Nephron progenitor cell (in vitro differentiated cells): Measurements from ENCODE around the gene STAT5B.
"Not testable (repeated sequence)": the region's sequence is repeated elsewhere in the genome, so short reads cannot be mapped to it uniquely, and the experiment has no call there.

Source experiments
- DNase-seq: peaks from one replicate; pipeline ENCODE4 v3.0.0; 2021
- H3K27ac Mint-ChIP-seq: 2 replicates; pipeline ENCODE4 v1.8.0; 2021; ENCODE audit warnings: mild to moderate bottlenecking, moderate library complexity, mixed read lengths
- H3K27me3 Mint-ChIP-seq: 2 replicates; pipeline ENCODE4 v1.8.0; 2021; ENCODE audit warnings: mild to moderate bottlenecking, low read depth, mixed read lengths; ENCODE audit not compliant: poor library complexity
- H3K36me3 Mint-ChIP-seq: 2 replicates; pipeline ENCODE4 v1.8.0; 2021; ENCODE audit warnings: low read depth, mixed read lengths
- H3K4me1 Mint-ChIP-seq: 2 replicates; pipeline ENCODE4 v1.8.0; 2021; ENCODE audit warnings: mixed read lengths
- H3K4me3 Mint-ChIP-seq: 2 replicates; pipeline ENCODE4 v1.8.0; 2021; ENCODE audit warnings: mild to moderate bottlenecking, moderate library complexity, mixed read lengths
- H3K9me3 Mint-ChIP-seq: 2 replicates; pipeline ENCODE4 v1.8.0; 2021; ENCODE audit warnings: mild to moderate bottlenecking, moderate library complexity, mixed read lengths
- CTCF ChIP-seq: fragments of 200-600 bp; sonication (generic); IDR thresholded peaks from 2 replicates; pipeline ENCODE4 v1.5.0; 2021; ENCODE audit warnings: antibody characterized with exemption

Gene STAT5B

GRCh38 chr17:42240201-42240600, 36.0 kb downstream of the STAT5B start:
- Mint-ChIP-seq H3K4me1 (peaks cover 18% of the 10 kb centered on the region), H3K27ac (no peak overlapping the region), H3K27me3 (peaks cover 4% of the 10 kb centered on the region), H3K36me3 (no peaks in the 10 kb centered on the region), H3K9me3 (no peaks in the 10 kb centered on the region), H3K4me3 (no peak overlapping the region)
- DNase-seq, result no peak
- no peak for TF ChIP-seq CTCF

DNA sequence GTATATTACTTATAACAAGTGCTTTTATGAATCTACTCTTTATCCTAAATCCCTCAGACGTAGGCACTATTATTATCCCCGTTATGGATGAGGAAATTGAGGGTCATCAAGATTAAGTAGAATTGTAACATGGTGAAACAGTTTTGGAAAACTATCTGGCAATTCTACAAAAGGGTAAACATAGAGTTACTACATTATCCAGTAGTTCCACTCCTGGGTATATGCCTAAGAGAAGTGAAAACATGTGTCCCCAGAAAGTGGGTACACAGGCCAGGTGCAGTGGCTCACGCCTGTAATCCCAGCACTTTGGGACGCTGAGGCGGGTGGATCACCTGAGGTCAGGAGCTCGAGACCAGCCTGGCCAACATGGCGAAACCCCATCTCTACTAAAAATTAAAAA, 36.6 kb downstream of the STAT5B start:
- H3K4me1 Mint-ChIP-seq, result peaks cover 18% of the 10 kb centered on the region
- H3K9me3 Mint-ChIP-seq, H3K4me3 Mint-ChIP-seq, H3K27me3 Mint-ChIP-seq, DNase-seq, H3K36me3 Mint-ChIP-seq, H3K27ac Mint-ChIP-seq: not testable (repeated sequence)

DNA sequence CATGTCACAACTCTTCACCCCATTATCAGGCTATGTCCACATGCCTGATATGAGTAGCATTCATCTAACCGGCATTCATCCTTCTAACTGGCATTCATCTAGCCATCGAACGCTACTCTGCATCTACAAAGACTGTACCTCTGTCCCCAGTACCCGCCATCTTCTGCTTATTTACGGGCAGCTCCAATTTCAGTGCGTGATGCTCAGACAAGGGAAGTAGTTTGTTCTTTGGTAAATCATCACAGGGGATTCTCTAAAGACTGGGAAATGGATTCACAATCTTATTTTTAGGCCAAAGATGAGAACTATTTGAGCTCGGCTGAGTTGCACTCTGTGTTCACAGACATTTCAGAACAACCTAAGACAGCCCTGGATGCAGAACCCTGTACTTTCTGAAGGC, 39.4 kb downstream of the STAT5B start:
- Mint-ChIP-seq H3K36me3 (no peaks in the 10 kb centered on the region), H3K9me3 (no peaks in the 10 kb centered on the region), H3K27ac (peak overlapping the region; percentile 37), H3K27me3 (peaks cover 4% of the 10 kb centered on the region), H3K4me1 (peaks cover 12% of the 10 kb centered on the region), H3K4me3 (no peak overlapping the region)
- DNase-seq, result no peak
- no peak for TF ChIP-seq CTCF

GRCh38 chr17:42233994-42234393, 42.2 kb downstream of the STAT5B start:
- Mint-ChIP-seq H3K36me3 (peaks cover 7% of the 10 kb centered on the region), H3K4me3 (no peak overlapping the region), H3K27ac (no peak overlapping the region), H3K9me3 (no peaks in the 10 kb centered on the region), H3K27me3 (peaks cover 4% of the 10 kb centered on the region), H3K4me1 (peaks cover 12% of the 10 kb centered on the region)
- TF ChIP-seq CTCF, result no peak
- DNase-seq, result no peak

DNA sequence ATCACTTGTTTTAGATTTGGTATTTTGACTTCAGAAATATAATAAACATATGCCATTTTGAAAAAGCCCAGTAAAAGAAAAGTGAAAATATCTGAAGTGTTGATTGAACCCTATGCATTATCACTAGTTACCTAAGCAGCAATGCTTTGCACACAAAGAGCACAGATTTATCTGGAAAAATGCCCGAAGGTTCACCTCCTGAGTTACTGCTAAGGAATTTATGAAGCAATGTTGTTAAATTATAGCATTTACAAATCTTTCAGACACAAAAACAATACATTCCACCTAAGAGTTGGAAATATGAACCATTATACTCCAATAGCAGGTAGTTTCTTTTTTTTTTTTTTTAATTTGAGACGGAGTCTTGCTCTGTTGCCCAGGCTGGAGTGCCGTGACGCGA, 43.0 kb downstream of the STAT5B start:
- Mint-ChIP-seq H3K9me3 (no peaks in the 10 kb centered on the region), H3K36me3 (peaks cover 11% of the 10 kb centered on the region)

GRCh38 chr17:42230225-42230624, 46.0 kb downstream of the STAT5B start:
- no peaks in the 10 kb centered on the region for H3K4me1 Mint-ChIP-seq
- peaks cover 19% of the 10 kb centered on the region for H3K36me3 Mint-ChIP-seq
- DNase-seq, result no peak
- no peak overlapping the region for H3K4me3 Mint-ChIP-seq
- H3K27ac Mint-ChIP-seq, result no peak overlapping the region
- no peaks in the 10 kb centered on the region for H3K27me3 Mint-ChIP-seq
- no peak for TF ChIP-seq CTCF
- H3K9me3 Mint-ChIP-seq, result no peaks in the 10 kb centered on the region

More for the DNA sequence above, 43.0 kb downstream of the STAT5B start:
- Mint-ChIP-seq H3K27me3 (no peaks in the 10 kb centered on the region), H3K27ac (no peak overlapping the region), H3K4me1 (peaks cover 12% of the 10 kb centered on the region), H3K4me3 (no peak overlapping the region)
- TF ChIP-seq CTCF, result no peak
- DNase-seq, result no peak
